KMS-11 (cell line): ENCODE results near the gene CNIH3.

ENCODE experiments used
- H2AFZ ChIP-seq: fragments of 200-600 bp; sonication (generic); 2 replicates; pipeline ENCODE4 v1.6.1; 2016; ENCODE audit warnings: antibody characterized with exemption, mixed run types, low read depth
- H3K27ac ChIP-seq: fragments of 200-600 bp; sonication (generic); 2 replicates; pipeline ENCODE4 v1.6.1; 2016; ENCODE audit warnings: mild to moderate bottlenecking, mixed run types
- H3K27me3 ChIP-seq: fragments of 200-600 bp; sonication (generic); 2 replicates; pipeline ENCODE4 v1.6.1; 2017; ENCODE audit warnings: mild to moderate bottlenecking, low read depth, mixed run types, moderate library complexity; ENCODE audit not compliant: insufficient read depth
- H3K36me3 ChIP-seq: fragments of 200-600 bp; sonication (generic); 2 replicates; pipeline ENCODE4 v1.6.1; 2017; ENCODE audit warnings: mild to moderate bottlenecking, mixed run types; ENCODE audit not compliant: insufficient read depth
- H3K4me1 ChIP-seq: fragments of 200-600 bp; sonication (generic); 2 replicates; pipeline ENCODE4 v1.6.1; 2016; ENCODE audit warnings: mild to moderate bottlenecking, low read depth, mixed run types; ENCODE audit not compliant: poor library complexity, severe bottlenecking
- H3K4me2 ChIP-seq: fragments of 200-600 bp; sonication (generic); 2 replicates; pipeline ENCODE4 v1.7.0; 2016; ENCODE audit warnings: mild to moderate bottlenecking, mixed run types
- H3K4me3 ChIP-seq: fragments of 200-600 bp; sonication (generic); IDR thresholded peaks from 2 replicates; pipeline ENCODE4 v1.6.1; 2017; ENCODE audit warnings: low read depth, low read length, mixed read lengths; ENCODE audit not compliant: insufficient read depth
- H3K79me2 ChIP-seq: fragments of 200-600 bp; sonication (generic); 2 replicates; pipeline ENCODE4 v1.6.1; 2016; ENCODE audit warnings: low read depth, mixed run types; ENCODE audit not compliant: insufficient read depth
- H3K9ac ChIP-seq: fragments of 200-600 bp; sonication (generic); 2 replicates; pipeline ENCODE4 v1.6.1; 2016; ENCODE audit warnings: mild to moderate bottlenecking, mixed run types
- H4K20me1 ChIP-seq: fragments of 200-600 bp; sonication (generic); 2 replicates; pipeline ENCODE4 v1.6.1; 2016; ENCODE audit warnings: mild to moderate bottlenecking, mixed run types; ENCODE audit not compliant: insufficient read depth
- CTCF ChIP-seq: fragments of 200-600 bp; sonication (generic); conservative IDR thresholded peaks from 2 replicates; pipeline ENCODE4 v1.6.1; 2017; ENCODE audit warnings: low read depth, mild to moderate bottlenecking, antibody characterized with exemption, low read length, moderate library complexity, mixed read lengths

Gene CNIH3

GRCh38 chr1:224580006-224580405 lies 36.1 kb upstream of the CNIH3 start:
- H2AFZ ChIP-seq, result no peak overlapping the region
- H3K4me2 ChIP-seq, result no peak overlapping the region

GRCh38 chr1:224582041-224582440 lies 34.1 kb upstream of the CNIH3 start:
- Histone ChIP-seq H2AFZ (no peak overlapping the region), H3K4me2 (no peak overlapping the region), H3K36me3 (no peaks in the 10 kb centered on the region), H3K9ac (no peak overlapping the region), H3K27ac (no peak overlapping the region), H4K20me1 (no peaks in the 10 kb centered on the region), H3K4me3 (no peak overlapping the region), H3K79me2 (no peaks in the 10 kb centered on the region), H3K4me1 (peaks cover 4% of the 10 kb centered on the region), H3K27me3 (no peaks in the 10 kb centered on the region)
- TF ChIP-seq CTCF, result no peak

More at GRCh38 chr1:224580006-224580405, 36.1 kb upstream of the CNIH3 start:
- H3K27ac ChIP-seq, result no peak overlapping the region
- H3K27me3 ChIP-seq, result no peaks in the 10 kb centered on the region
- no peak for TF ChIP-seq CTCF
- H3K9ac ChIP-seq, result no peak overlapping the region
- H3K36me3 ChIP-seq, result no peaks in the 10 kb centered on the region
- H4K20me1 ChIP-seq, result no peaks in the 10 kb centered on the region
- no peak overlapping the region for H3K4me3 ChIP-seq
- H3K4me1 ChIP-seq, result peaks cover 4% of the 10 kb centered on the region
- no peaks in the 10 kb centered on the region for H3K79me2 ChIP-seq

GRCh38 chr1:224583774-224584173 lies 32.3 kb upstream of the CNIH3 start:
- no peak overlapping the region for H3K9ac ChIP-seq
- no peak overlapping the region for H3K4me3 ChIP-seq
- H3K27me3 ChIP-seq, result no peaks in the 10 kb centered on the region
- H3K79me2 ChIP-seq, result no peaks in the 10 kb centered on the region
- no peak overlapping the region for H2AFZ ChIP-seq
- no peak for TF ChIP-seq CTCF
- no peak overlapping the region for H3K27ac ChIP-seq
- no peak overlapping the region for H3K4me2 ChIP-seq
- H3K36me3 ChIP-seq, result no peaks in the 10 kb centered on the region
- H3K4me1 ChIP-seq, result peaks cover 4% of the 10 kb centered on the region
- H4K20me1 ChIP-seq, result no peaks in the 10 kb centered on the region

- Histone ChIP-seq H3K4me1 (peaks cover 4% of the 10 kb centered on the region), H3K79me2 (no peaks in the 10 kb centered on the region), H3K9ac (no peak overlapping the region), H3K4me2 (no peak overlapping the region), H3K27ac (no peak overlapping the region), H3K27me3 (no peaks in the 10 kb centered on the region), H2AFZ (no peak overlapping the region), H4K20me1 (no peaks in the 10 kb centered on the region), H3K4me3 (no peak overlapping the region), H3K36me3 (no peaks in the 10 kb centered on the region)
- no peak for TF ChIP-seq CTCF
Observed at GRCh38 chr1:224585051-224585450, 31.1 kb upstream of the CNIH3 start.

GRCh38 chr1:224587051-224587450 lies 29.1 kb upstream of the CNIH3 start:
- Histone ChIP-seq H3K4me2 (no peak overlapping the region), H3K4me3 (no peak overlapping the region), H3K36me3 (no peaks in the 10 kb centered on the region), H3K9ac (no peak overlapping the region), H3K27me3 (no peaks in the 10 kb centered on the region), H4K20me1 (no peaks in the 10 kb centered on the region), H3K79me2 (no peaks in the 10 kb centered on the region), H2AFZ (no peak overlapping the region), H3K27ac (no peak overlapping the region), H3K4me1 (peaks cover 23% of the 10 kb centered on the region)
- TF ChIP-seq CTCF, result no peak
